Activated B cell treated with CpG ODN at 0.5 μM for 24 hours (primary cell): ENCODE data around the gene MOXD1. TPM values are rescaled to one million over a fixed set of nuclear protein-coding genes. Genes with fewer than 3 reads are reported as not detected.
A peak's percentile ranks its signal among the peaks of the same experiment; 100 is the strongest.

Experiments
- ATAC-seq: fragments of 200-7000 bp; cut with Tn5 transposase; one replicate; pipeline ENCODE4 v1.10.0; 2021; ENCODE audit warnings: low read depth, mild to moderate bottlenecking, moderate library complexity
- CTCF ChIA-PET: fragments of 350-600 bp; sonication (Branson Sonifier 250); formaldehyde crosslinking; loops from one replicate; lab custom pipeline; 2021; ENCODE audit warnings: antibody characterized with exemption; lab: Charles Lee
- POLR2A ChIA-PET: fragments of 350-600 bp; sonication (Branson Sonifier 250); formaldehyde crosslinking; loops from one replicate; lab custom pipeline; 2021; ENCODE audit warnings: antibody characterized with exemption; lab: Charles Lee
- DNase-seq: peaks from one replicate; pipeline ENCODE4 v3.0.0; 2022
- H3K27ac Mint-ChIP-seq: one replicate; pipeline ENCODE4 v1.8.0; 2020; ENCODE audit warnings: mixed read lengths
- H3K27me3 Mint-ChIP-seq: one replicate; pipeline ENCODE4 v1.8.0; 2021; ENCODE audit warnings: mixed read lengths
- H3K36me3 Mint-ChIP-seq: one replicate; pipeline ENCODE4 v1.8.0; 2021; ENCODE audit warnings: low read depth, mixed read lengths
- H3K4me1 Mint-ChIP-seq: one replicate; pipeline ENCODE4 v1.8.0; 2021; ENCODE audit warnings: mixed read lengths
- H3K4me3 Mint-ChIP-seq: one replicate; pipeline ENCODE4 v1.8.0; 2020; ENCODE audit warnings: mild to moderate bottlenecking, mixed read lengths
- H3K9me3 Mint-ChIP-seq: one replicate; pipeline ENCODE4 v1.8.0; 2020; ENCODE audit warnings: mixed read lengths
- intact Hi-C: fragments of 100-400 bp; cut with micrococcal nuclease; formaldehyde crosslinking; loops from one replicate; pipeline ENCODE4 v1.15.1; 2024
- total RNA-seq: library from RNA; stranded (reverse); gene quantifications from 2 replicates; pipeline ENCODE4 v1.2.3, GENCODE V29; 2022
- TF ChIP-seq, protein P1 (sequence below): fragments of 200-600 bp; IDR thresholded peaks from one replicate; pipeline ENCODE4 v1.8.0; 2022; ENCODE audit warnings: antibody characterized with exemption, mild to moderate bottlenecking

The MOXD1 gene
- total RNA-seq, 1 donor from 2014 or later = 3.7 TPM

DNA sequence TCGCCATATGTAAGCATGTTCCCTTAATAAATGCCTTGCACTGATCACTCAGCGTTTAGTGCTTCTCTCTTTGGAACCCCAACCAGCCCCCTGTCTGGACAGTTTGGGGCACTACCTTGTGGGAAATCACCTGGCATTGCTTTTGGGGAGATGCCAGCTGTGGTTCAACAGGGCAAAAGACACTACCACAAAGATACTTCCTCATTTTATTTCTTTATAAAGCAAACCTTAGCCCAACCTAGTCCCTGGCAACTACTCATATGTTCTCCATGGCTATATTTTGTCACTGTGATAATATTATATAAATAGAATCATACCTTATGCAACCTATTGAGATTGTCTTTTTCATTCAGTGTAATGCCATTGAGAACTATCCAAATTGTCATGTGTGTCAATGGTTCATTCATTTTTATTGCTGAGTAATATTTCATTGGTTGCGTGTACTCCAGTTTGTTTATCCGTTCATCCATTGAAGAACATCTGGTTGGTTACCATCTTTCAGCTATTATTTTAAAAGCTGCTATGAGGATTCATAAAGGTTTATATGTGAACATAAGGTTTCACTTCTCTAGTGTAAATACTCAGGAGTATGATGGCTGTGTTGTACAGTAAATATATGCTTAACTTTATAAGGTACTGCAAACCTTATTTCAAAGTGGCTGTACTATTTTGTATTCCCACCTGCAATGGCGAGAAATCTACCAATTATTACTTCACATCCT, 114.8 kb downstream of the MOXD1 start:
- POLR2A ChIA-PET = interaction anchor here (1.2 kb wide), 1 partner anchor 226 kb away, joined by 3 read pairs; the partner anchor contains the start of gene STX7
- peak overlapping the region; percentile 11 for H3K4me3 Mint-ChIP-seq
- intact Hi-C loops = no loop called here
- H3K4me1 Mint-ChIP-seq = peaks cover 15% of the 10 kb centered on the region
- H3K27me3 Mint-ChIP-seq = peaks cover under 1% of the 10 kb centered on the region
- ATAC-seq (peak; percentile 87), DNase-seq (peak; percentile 25)
- CTCF ChIA-PET = interaction anchor here (1.0 to 25.7 kb wide), 2 partner anchors 9 to 17 kb away, joined by 3 to 553 read pairs; no protein-coding TSS in a partner anchor
- H3K36me3 Mint-ChIP-seq = no peaks in the 10 kb centered on the region
- H3K9me3 Mint-ChIP-seq = no peaks in the 10 kb centered on the region
- peak overlapping the region; percentile 50 for H3K27ac Mint-ChIP-seq
- TF ChIP-seq, protein P1, sequence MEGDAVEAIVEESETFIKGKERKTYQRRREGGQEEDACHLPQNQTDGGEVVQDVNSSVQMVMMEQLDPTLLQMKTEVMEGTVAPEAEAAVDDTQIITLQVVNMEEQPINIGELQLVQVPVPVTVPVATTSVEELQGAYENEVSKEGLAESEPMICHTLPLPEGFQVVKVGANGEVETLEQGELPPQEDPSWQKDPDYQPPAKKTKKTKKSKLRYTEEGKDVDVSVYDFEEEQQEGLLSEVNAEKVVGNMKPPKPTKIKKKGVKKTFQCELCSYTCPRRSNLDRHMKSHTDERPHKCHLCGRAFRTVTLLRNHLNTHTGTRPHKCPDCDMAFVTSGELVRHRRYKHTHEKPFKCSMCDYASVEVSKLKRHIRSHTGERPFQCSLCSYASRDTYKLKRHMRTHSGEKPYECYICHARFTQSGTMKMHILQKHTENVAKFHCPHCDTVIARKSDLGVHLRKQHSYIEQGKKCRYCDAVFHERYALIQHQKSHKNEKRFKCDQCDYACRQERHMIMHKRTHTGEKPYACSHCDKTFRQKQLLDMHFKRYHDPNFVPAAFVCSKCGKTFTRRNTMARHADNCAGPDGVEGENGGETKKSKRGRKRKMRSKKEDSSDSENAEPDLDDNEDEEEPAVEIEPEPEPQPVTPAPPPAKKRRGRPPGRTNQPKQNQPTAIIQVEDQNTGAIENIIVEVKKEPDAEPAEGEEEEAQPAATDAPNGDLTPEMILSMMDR = no peak

DNA sequence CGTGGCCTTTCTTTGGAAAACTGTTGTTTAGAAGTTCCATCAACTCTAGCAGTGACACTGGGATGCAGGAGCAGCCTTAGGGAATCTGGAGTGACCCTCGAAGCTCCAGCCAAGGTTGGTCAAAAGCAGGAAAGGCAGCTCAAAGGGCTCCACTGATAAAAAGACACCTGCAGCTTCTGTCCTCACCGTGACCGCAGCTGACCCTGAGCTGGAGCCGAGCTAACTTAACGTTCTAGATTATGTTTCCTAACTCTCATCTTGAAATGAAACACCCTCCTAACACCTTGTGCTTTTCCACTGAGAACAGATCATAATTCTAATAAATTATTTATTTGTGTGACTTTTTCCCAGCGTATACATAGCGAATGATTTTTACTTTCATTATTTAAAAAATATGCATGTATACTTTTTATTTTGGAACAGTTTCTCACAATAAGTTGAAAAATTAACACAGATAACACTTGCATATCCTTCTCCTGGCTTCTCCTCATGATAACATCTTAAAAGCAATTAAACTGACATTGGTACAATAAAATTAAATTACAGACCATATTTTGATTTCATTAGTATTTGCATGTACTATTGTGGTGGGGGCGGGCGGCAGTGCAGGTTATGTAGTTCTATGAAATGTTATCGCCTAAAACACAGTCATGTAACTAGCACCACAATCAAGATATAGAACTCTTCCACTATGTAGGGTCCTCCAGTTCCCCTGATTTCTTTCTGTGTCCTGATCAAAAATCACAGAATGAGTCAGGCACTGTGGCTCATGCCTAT, 116.1 kb downstream of the MOXD1 start:
- Mint-ChIP-seq H3K4me1 (peaks cover 15% of the 10 kb centered on the region), H3K27ac (no peak overlapping the region), H3K4me3 (no peak overlapping the region), H3K27me3 (peaks cover 4% of the 10 kb centered on the region), H3K36me3 (no peaks in the 10 kb centered on the region), H3K9me3 (no peaks in the 10 kb centered on the region)
- TF ChIP-seq, protein P1 = no peak
- ChIA-PET POLR2A (no interaction called here), CTCF (interaction anchor here (0.9 to 25.7 kb wide), 2 partner anchors 10 to 15 kb away, joined by 3 to 553 read pairs; no protein-coding TSS in a partner anchor)
- intact Hi-C loops = no loop called here
- ATAC-seq (no peak), DNase-seq (no peak)

DNA sequence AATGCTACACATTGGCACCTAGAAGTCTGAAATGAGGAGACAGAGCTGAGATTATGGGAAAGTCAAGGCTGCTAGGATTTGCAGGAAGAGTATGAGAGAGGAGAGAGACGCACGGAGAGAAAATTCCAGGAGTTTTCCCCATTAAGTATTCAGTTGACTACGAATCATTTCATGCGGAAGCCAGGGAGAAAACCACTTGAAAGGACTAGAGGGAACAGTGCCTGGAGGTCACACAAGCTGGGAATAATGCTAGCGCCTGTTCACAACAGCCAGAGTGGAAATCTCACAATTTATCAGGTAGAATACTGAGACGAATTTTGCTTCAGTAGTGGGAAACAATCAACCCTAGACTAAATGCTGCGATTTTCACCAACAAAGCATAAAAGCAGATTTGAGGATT, 118.6 kb downstream of the MOXD1 start:
- no peak for ATAC-seq
- Mint-ChIP-seq H3K4me3 (no peak overlapping the region), H3K4me1 (peaks cover 15% of the 10 kb centered on the region), H3K36me3 (no peaks in the 10 kb centered on the region), H3K9me3 (no peaks in the 10 kb centered on the region), H3K27ac (no peak overlapping the region), H3K27me3 (peaks cover 4% of the 10 kb centered on the region)
- ChIA-PET POLR2A (no interaction called here), CTCF (interaction anchor here (0.9 to 25.7 kb wide), 2 partner anchors 13 to 200 kb away, joined by 3 to 553 read pairs; no protein-coding TSS in a partner anchor)
- TF ChIP-seq, protein P1 = no peak
- intact Hi-C loops = no loop called here
- no peak for DNase-seq

DNA sequence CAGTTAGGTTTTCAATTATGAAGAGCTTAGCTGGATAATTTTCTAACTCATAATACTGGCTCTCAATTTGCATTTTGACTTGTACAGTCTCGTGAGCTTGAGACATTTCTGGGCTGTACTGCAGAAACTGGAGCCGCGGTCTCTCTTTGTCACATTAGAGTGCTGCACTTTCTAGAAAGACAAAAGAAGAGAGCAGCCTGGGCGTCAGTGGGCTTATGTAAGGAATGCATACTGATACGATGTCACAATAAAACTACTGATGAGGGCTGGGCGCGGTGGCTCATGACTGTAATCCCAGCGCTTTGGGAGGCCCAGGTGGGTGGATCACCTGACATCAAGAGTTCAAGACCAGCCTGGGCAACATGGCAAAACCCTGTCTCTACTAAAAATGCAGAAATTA, 120.8 kb downstream of the MOXD1 start:
- Mint-ChIP-seq H3K4me1 (no peaks in the 10 kb centered on the region), H3K27ac (no peak overlapping the region), H3K27me3 (peaks cover 6% of the 10 kb centered on the region), H3K36me3 (no peaks in the 10 kb centered on the region), H3K4me3 (no peak overlapping the region), H3K9me3 (no peaks in the 10 kb centered on the region)
- ChIA-PET CTCF (interaction anchor here (0.5 to 25.7 kb wide), 57 partner anchors 11 to 1817 kb away, joined by 3 to 553 read pairs (median 5); partner anchors contain the start of genes MOXD1 and STX7), POLR2A (interaction anchor here (0.7 to 1.4 kb wide), 5 partner anchors 18 to 204 kb away, joined by 3 to 12 read pairs (median 3); no protein-coding TSS in a partner anchor)
- ATAC-seq (no peak), DNase-seq (no peak)
- TF ChIP-seq, protein P1 = no peak
- intact Hi-C loops = no loop called here
